HL-60 (cell line): ENCODE results near the gene SLC9A3.

Experiments
- GABPA ChIP-seq: IDR thresholded peaks from 2 replicates; pipeline ENCODE4 v1.6.1; 2012; ENCODE audit warnings: low read depth
- POLR2AphosphoS5 ChIP-seq: IDR thresholded peaks from 2 replicates; pipeline ENCODE4 v1.6.1; 2012; ENCODE audit warnings: low read depth
- SPI1 ChIP-seq: IDR thresholded peaks from 2 replicates; pipeline ENCODE4 v1.6.1; 2012; ENCODE audit warnings: low read depth, mild to moderate bottlenecking, borderline replicate concordance
- TF ChIP-seq, protein P1 (sequence below): IDR thresholded peaks from one replicate; pipeline ENCODE4 v1.5.1; 2011; ENCODE audit warnings: low read length, control low read depth, inconsistent platforms; ENCODE audit not compliant: insufficient read depth
- TF ChIP-seq, protein P2 (sequence below): IDR thresholded peaks from 2 replicates; pipeline ENCODE4 v1.6.1; 2012; ENCODE audit warnings: low read depth; ENCODE audit not compliant: insufficient replicate concordance

DNA sequence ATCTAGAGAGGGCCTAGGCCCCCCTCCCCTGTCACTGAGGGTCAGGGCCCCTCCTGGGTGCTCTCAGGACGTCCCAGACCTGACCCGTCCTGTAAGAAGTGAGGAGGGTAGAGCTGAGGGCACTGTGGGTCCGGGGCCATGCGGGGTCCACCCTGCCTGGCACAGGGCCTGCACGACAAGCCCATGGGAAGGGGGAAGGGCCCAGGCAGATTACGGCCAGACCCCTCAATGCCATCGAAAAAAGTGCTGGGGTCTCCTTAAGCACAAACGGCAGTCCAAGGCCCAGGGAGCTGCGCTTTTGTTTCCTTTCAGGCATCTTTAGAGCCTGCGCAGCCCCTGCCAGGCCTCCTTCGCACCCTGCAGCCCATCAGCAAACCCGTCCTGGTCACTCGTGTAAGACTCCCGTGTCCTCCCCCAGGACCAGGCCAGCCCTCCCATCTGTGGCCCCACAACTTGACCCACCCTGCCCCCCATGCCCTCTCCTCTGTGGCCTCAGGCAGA lies 85.7 kb downstream of the SLC9A3 start:
- TF ChIP-seq, protein P1, sequence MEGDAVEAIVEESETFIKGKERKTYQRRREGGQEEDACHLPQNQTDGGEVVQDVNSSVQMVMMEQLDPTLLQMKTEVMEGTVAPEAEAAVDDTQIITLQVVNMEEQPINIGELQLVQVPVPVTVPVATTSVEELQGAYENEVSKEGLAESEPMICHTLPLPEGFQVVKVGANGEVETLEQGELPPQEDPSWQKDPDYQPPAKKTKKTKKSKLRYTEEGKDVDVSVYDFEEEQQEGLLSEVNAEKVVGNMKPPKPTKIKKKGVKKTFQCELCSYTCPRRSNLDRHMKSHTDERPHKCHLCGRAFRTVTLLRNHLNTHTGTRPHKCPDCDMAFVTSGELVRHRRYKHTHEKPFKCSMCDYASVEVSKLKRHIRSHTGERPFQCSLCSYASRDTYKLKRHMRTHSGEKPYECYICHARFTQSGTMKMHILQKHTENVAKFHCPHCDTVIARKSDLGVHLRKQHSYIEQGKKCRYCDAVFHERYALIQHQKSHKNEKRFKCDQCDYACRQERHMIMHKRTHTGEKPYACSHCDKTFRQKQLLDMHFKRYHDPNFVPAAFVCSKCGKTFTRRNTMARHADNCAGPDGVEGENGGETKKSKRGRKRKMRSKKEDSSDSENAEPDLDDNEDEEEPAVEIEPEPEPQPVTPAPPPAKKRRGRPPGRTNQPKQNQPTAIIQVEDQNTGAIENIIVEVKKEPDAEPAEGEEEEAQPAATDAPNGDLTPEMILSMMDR, result no peak
- TF ChIP-seq SPI1, result no peak
- TF ChIP-seq, protein P2, sequence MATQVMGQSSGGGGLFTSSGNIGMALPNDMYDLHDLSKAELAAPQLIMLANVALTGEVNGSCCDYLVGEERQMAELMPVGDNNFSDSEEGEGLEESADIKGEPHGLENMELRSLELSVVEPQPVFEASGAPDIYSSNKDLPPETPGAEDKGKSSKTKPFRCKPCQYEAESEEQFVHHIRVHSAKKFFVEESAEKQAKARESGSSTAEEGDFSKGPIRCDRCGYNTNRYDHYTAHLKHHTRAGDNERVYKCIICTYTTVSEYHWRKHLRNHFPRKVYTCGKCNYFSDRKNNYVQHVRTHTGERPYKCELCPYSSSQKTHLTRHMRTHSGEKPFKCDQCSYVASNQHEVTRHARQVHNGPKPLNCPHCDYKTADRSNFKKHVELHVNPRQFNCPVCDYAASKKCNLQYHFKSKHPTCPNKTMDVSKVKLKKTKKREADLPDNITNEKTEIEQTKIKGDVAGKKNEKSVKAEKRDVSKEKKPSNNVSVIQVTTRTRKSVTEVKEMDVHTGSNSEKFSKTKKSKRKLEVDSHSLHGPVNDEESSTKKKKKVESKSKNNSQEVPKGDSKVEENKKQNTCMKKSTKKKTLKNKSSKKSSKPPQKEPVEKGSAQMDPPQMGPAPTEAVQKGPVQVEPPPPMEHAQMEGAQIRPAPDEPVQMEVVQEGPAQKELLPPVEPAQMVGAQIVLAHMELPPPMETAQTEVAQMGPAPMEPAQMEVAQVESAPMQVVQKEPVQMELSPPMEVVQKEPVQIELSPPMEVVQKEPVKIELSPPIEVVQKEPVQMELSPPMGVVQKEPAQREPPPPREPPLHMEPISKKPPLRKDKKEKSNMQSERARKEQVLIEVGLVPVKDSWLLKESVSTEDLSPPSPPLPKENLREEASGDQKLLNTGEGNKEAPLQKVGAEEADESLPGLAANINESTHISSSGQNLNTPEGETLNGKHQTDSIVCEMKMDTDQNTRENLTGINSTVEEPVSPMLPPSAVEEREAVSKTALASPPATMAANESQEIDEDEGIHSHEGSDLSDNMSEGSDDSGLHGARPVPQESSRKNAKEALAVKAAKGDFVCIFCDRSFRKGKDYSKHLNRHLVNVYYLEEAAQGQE, result no peak
- TF ChIP-seq POLR2AphosphoS5, result no peak
- TF ChIP-seq GABPA, result no peak
